ENCODE data around the gene DNAJA3. TPM values are rescaled to one million over a fixed set of nuclear protein-coding genes. Genes with fewer than 3 reads are reported as not detected.

Gene DNAJA3
- total and polyA plus RNA-seq, 2 donors (not counting 3 experiments of a cell fraction or from before 2014, with no cell fraction given), result 33.4 to 45.4 TPM

DNA sequence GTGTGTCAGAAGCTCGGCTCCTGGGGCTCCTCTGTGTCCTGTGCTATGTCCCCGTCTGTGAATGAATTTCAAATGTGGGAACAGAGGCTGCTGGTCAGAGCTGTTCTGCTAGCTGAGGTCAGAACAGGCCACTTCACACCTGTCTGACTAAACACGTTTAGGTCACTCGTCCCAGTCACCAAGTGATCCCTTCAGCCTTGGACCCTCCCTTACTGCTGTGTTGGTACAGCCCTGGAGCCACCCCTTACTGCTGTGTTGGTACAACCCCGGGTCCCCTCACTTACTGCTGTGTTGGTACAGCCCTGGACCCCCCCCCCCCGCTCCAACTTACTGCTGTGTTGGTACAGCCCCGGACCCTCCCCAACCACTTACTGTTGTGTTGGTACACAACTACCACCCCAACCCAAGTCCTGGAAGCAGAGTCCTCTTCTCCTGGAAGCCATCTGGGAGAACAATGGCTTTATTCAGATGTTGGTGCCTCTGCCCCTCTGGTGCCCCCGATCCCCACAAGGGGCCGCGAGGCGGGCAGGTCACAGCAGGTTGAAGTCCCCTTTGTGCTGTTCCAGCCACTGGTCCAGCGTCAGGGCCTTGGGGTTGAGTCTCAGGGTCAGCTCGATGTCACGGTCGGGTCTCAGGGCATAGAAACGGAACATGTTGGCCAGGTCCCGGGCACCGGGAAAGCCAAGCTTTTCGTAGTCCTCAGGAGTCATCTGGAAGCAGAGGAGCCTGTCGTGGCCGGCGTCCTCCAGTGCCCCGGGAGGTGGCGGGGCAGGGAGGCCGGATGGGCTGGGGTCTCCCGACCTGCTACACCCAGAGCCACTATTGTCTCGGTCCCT is 35.8 kb downstream of the DNAJA3 start:
- Histone ChIP-seq H3K27me3 (ENCODE audit: control insufficient read depth in 2 of 2, insufficient read depth in 2 of 2, low read length in 2 of 2) (no peaks in the 10 kb centered on the region), H3K9ac (replicated peaks; ENCODE audit: extremely low read depth, insufficient read depth, low read length) (no peak overlapping the region), H3K4me2 (ENCODE audit: insufficient read depth, low read length) (no peak overlapping the region), H3K36me3 (ENCODE audit: control insufficient read depth in 2 of 2, extremely low read depth in 1 of 2, insufficient read depth in 2 of 2, low read length in 2 of 2) (peaks cover 0 to 36% of the 10 kb centered on the region in 2 experiments), H3K4me1 (ENCODE audit: control insufficient read depth, extremely low read depth, insufficient read depth, low read length) (no peaks in the 10 kb centered on the region), H4K20me1 (replicated peaks; ENCODE audit: control insufficient read depth, extremely low read depth, insufficient read depth, low read length) (no peaks in the 10 kb centered on the region), H3K9me3 (replicated peaks; ENCODE audit: control insufficient read depth, insufficient read depth, low read length) (no peaks in the 10 kb centered on the region), H3K27ac (ENCODE audit: insufficient read depth, low read depth, low read length) (no peak overlapping the region), H2AFZ (ENCODE audit: low read depth, low read length) (no peak overlapping the region), H3K4me3 (replicated peaks in 1 of 3; ENCODE audit: insufficient read depth in 1 of 3, low read depth in 1 of 3, low read length in 3 of 3) (no peak overlapping the region), H3K9me1 (replicated peaks; ENCODE audit: control insufficient read depth, extremely low read depth, insufficient read depth, low read length) (no peaks in the 10 kb centered on the region), H3K79me2 (ENCODE audit: control insufficient read depth, insufficient read depth, low read length) (no peaks in the 10 kb centered on the region)
- no peak for DNase-seq (ENCODE audit: low read depth, low spot score)
- intact Hi-C loops (cut with micrococcal nuclease), result no loop called here
- dilution Hi-C loops (cut with MboI; ENCODE audit: extremely low pct_ligation_motif_present, low sequenced_read_pairs), result no loop called here
- CTCF ChIA-PET, result interaction anchor here (1.1 kb wide), 1 partner anchor 15 kb away, joined by 3 read pairs; no protein-coding TSS in a partner anchor
- no peak for FAIRE-seq
- TF ChIP-seq, protein P1, sequence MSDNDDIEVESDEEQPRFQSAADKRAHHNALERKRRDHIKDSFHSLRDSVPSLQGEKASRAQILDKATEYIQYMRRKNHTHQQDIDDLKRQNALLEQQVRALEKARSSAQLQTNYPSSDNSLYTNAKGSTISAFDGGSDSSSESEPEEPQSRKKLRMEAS (IDR thresholded peaks at IDR 0.05; ENCODE audit: insufficient read depth, insufficient read length), result no peak
- TF ChIP-seq, protein P2, sequence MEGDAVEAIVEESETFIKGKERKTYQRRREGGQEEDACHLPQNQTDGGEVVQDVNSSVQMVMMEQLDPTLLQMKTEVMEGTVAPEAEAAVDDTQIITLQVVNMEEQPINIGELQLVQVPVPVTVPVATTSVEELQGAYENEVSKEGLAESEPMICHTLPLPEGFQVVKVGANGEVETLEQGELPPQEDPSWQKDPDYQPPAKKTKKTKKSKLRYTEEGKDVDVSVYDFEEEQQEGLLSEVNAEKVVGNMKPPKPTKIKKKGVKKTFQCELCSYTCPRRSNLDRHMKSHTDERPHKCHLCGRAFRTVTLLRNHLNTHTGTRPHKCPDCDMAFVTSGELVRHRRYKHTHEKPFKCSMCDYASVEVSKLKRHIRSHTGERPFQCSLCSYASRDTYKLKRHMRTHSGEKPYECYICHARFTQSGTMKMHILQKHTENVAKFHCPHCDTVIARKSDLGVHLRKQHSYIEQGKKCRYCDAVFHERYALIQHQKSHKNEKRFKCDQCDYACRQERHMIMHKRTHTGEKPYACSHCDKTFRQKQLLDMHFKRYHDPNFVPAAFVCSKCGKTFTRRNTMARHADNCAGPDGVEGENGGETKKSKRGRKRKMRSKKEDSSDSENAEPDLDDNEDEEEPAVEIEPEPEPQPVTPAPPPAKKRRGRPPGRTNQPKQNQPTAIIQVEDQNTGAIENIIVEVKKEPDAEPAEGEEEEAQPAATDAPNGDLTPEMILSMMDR (IDR thresholded peaks at IDR 0.05; ENCODE audit: extremely low read depth in 1 of 2, insufficient read depth in 1 of 2, low read depth in 1 of 2, low read length in 2 of 2), result no peak
- peak; percentile 42 for TF ChIP-seq POLR2AphosphoS5 (IDR thresholded peaks at IDR 0.05; ENCODE audit: insufficient read depth, low read depth, low read length)
- BruUV-seq (replicated peaks), result no TSS peak
- POLR2A ChIA-PET, result no interaction called here

Measured in endothelial cell of umbilical vein (primary cell).